HG03571 (cell line): ENCODE data around the gene PRKRIP1.
A peak's percentile ranks its signal among the peaks of the same experiment; 100 is the strongest.
"Not testable (repeated sequence)": the region's sequence is repeated elsewhere in the genome, so short reads cannot be mapped to it uniquely, and the experiment has no call there.

Source experiments
- ATAC-seq: cut with Tn5 transposase; IDR thresholded peaks from one replicate; pipeline ENCODE4 v1.9.1; 2021; ENCODE audit not compliant: unreplicated experiment

PRKRIP1 gene

GRCh38 chr7:102455596-102455995, 59.4 kb downstream of the PRKRIP1 start:
- ATAC-seq: no peak

GRCh38 chr7:102456327-102456726, 60.2 kb downstream of the PRKRIP1 start:
- ATAC-seq: no peak

GRCh38 chr7:102457352-102457924, 61.3 kb downstream of the PRKRIP1 start:
- ATAC-seq: no peak

GRCh38 chr7:102459221-102459844, 63.2 kb downstream of the PRKRIP1 start:
- ATAC-seq: no peak

GRCh38 chr7:102460467-102460866, 64.3 kb downstream of the PRKRIP1 start:
- no peak for ATAC-seq

- no peak for ATAC-seq
Measured at GRCh38 chr7:102463841-102464576, 67.8 kb downstream of the PRKRIP1 start.

GRCh38 chr7:102464577-102465280, 68.6 kb downstream of the PRKRIP1 start, which contains the start of the genes ALKBH4 and LRWD1:
Gene ALKBH4 (minus strand): TSS chr7:102464863. CDS start chr7:102464836, 27 bp downstream.
Gene LRWD1 (plus strand): TSS chr7:102464984. CDS start chr7:102465081, 97 bp downstream.
- ATAC-seq: peak; percentile 71

- no peak for ATAC-seq
Measured at GRCh38 chr7:102466097-102466496, 69.9 kb downstream of the PRKRIP1 start.

- ATAC-seq: no peak
Measured at GRCh38 chr7:102467581-102468477, 71.7 kb downstream of the PRKRIP1 start.

- ATAC-seq: no peak
Measured at GRCh38 chr7:102468478-102469350, 72.6 kb downstream of the PRKRIP1 start.

GRCh38 chr7:102469351-102469971, 73.3 kb downstream of the PRKRIP1 start:
- ATAC-seq: no peak

GRCh38 chr7:102469972-102470825, 74.0 kb downstream of the PRKRIP1 start:
- no peak for ATAC-seq

- no peak for ATAC-seq
Measured at GRCh38 chr7:102471791-102472125, 75.6 kb downstream of the PRKRIP1 start.

GRCh38 chr7:102472126-102473041, 76.2 kb downstream of the PRKRIP1 start:
- ATAC-seq: no peak

GRCh38 chr7:102473271-102473991, 77.3 kb downstream of the PRKRIP1 start:
- ATAC-seq: no peak

GRCh38 chr7:102474116-102474515, 78.0 kb downstream of the PRKRIP1 start:
- not testable (repeated sequence) for ATAC-seq
